ENCODE measurements around the gene SNCA. TPM values are rescaled to one million over a fixed set of nuclear protein-coding genes. Genes with fewer than 3 reads are reported as not detected.

Gene SNCA
- polyA plus RNA-seq, 2 of the 4 experiments (the other 2 are of a cell fraction) = 0.13 to 0.37 TPM

DNA sequence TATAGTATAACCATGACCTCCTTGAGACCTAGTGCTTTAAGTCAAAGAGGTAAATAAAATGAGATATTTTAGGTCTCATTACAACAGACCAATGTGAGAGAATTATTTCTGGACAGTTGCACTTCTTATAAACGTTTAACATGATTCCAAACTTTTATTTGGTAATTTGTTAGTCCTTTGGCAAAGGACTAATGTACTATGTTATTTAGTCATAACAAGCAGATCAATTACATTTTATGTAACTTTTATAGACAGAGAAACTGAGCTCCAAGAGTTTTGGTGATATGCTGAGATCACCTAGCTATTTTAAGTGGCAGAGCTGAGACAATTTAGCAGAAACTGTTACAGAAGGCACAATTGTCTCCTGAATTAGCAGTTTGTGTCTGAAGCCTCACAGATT lies 2.6 kb upstream of the SNCA start:
- FAIRE-seq (no peak), DNase-seq (ENCODE audit: low read depth in 1 of 2, low spot score in 1 of 2) (no peak), ATAC-seq (no peak)
- no peak overlapping the region for H3K27ac ChIP-seq
- 0% methylated on average over 1 of the region's 1 CpG for WGBS (ENCODE audit: missing lambda C conversion rate)
- POLR2A ChIA-PET = no interaction called here
- H3K4me2 ChIP-seq = no peak overlapping the region
- H3K9me3 ChIP-seq = no peaks in the 10 kb centered on the region
- TF ChIP-seq, protein P1, sequence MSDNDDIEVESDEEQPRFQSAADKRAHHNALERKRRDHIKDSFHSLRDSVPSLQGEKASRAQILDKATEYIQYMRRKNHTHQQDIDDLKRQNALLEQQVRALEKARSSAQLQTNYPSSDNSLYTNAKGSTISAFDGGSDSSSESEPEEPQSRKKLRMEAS (IDR thresholded peaks at IDR 0.05) = no peak
- TF ChIP-seq, protein P2, sequence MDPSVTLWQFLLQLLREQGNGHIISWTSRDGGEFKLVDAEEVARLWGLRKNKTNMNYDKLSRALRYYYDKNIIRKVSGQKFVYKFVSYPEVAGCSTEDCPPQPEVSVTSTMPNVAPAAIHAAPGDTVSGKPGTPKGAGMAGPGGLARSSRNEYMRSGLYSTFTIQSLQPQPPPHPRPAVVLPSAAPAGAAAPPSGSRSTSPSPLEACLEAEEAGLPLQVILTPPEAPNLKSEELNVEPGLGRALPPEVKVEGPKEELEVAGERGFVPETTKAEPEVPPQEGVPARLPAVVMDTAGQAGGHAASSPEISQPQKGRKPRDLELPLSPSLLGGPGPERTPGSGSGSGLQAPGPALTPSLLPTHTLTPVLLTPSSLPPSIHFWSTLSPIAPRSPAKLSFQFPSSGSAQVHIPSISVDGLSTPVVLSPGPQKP (IDR thresholded peaks at IDR 0.05; ENCODE audit: low read depth, low read length) = no peak
- TF ChIP-seq CHD4 (IDR thresholded peaks at IDR 0.05; ENCODE audit: borderline replicate concordance) (no peak), RNF2 (IDR thresholded peaks at IDR 0.05; ENCODE audit: borderline replicate concordance, low read depth) (no peak)
- H3K4me1 ChIP-seq = no peaks in the 10 kb centered on the region
- no peak overlapping the region for H3K4me3 ChIP-seq
- CTCF ChIA-PET = no interaction called here

DNA sequence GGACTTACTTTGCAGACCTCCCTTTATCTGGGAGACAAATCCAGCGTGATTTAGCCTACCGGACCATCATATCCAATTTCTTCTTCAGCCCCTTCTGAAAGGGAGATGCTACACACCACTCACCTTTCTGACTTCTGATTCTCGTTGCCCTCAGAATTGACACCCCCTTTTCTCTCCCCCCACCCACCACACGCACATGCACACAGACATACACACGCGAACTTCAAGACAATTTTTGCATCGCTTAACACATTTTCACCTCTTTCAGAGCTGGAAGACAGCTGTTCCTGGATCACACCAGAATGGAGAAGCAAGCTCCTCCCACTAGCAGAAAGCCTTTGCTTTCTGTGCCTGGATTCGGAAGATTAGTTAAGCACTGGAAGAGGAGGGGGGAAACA lies 1.0 kb upstream of the SNCA start:
- POLR2A ChIA-PET = no interaction called here
- H3K9me3 ChIP-seq = no peaks in the 10 kb centered on the region
- no peak overlapping the region for H3K27ac ChIP-seq
- CTCF ChIA-PET = no interaction called here
- ATAC-seq = peak in 1 of 2 experiments; percentile 35; a peak in 3 of 6 replicates
- TF ChIP-seq CHD2 (IDR thresholded peaks at IDR 0.05; ENCODE audit: low read length, partially characterized antibody) (no peak), NFE2L2 (conservative IDR thresholded peaks at IDR 0.05; ENCODE audit: low read length) (no peak), EP300 (IDR thresholded peaks at IDR 0.05) (no peak), EHMT2 (IDR thresholded peaks at IDR 0.05; ENCODE audit: low read depth) (no peak), ZC3H11A (IDR thresholded peaks at IDR 0.05) (no peak), GATA3 (IDR thresholded peaks at IDR 0.05; ENCODE audit: borderline replicate concordance) (no peak), POLR2AphosphoS2 (conservative IDR thresholded peaks at IDR 0.05; ENCODE audit: low read length) (no peak), CHD4 (IDR thresholded peaks at IDR 0.05; ENCODE audit: borderline replicate concordance) (no peak), JUN (IDR thresholded peaks at IDR 0.05) (no peak), POLR2A (IDR thresholded peaks at IDR 0.05; ENCODE audit: low read length) (no peak), HOXB13 (CRISPR knock-in tag; IDR thresholded peaks at IDR 0.05; ENCODE audit: low read depth) (no peak), JUNB (IDR thresholded peaks at IDR 0.05) (no peak), KDM5A (IDR thresholded peaks at IDR 0.05) (no peak), NR3C1 (IDR thresholded peaks at IDR 0.05) (no peak), MAZ (IDR thresholded peaks at IDR 0.05; ENCODE audit: borderline replicate concordance, low read depth, low read length) (no peak)
- TF ChIP-seq, protein P3, sequence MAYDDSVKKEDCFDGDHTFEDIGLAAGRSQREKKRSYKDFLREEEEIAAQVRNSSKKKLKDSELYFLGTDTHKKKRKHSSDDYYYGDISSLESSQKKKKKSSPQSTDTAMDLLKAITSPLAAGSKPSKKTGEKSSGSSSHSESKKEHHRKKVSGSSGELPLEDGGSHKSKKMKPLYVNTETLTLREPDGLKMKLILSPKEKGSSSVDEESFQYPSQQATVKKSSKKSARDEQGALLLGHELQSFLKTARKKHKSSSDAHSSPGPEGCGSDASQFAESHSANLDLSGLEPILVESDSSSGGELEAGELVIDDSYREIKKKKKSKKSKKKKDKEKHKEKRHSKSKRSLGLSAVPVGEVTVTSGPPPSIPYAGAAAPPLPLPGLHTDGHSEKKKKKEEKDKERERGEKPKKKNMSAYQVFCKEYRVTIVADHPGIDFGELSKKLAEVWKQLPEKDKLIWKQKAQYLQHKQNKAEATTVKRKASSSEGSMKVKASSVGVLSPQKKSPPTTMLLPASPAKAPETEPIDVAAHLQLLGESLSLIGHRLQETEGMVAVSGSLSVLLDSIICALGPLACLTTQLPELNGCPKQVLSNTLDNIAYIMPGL (CRISPR knock-in tag; IDR thresholded peaks at IDR 0.05; ENCODE audit: borderline replicate concordance) = no peak
- TF ChIP-seq, protein P4, sequence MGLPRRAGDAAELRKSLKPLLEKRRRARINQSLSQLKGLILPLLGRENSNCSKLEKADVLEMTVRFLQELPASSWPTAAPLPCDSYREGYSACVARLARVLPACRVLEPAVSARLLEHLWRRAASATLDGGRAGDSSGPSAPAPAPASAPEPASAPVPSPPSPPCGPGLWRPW (IDR thresholded peaks at IDR 0.05) = no peak
- TF ChIP-seq, protein P5, sequence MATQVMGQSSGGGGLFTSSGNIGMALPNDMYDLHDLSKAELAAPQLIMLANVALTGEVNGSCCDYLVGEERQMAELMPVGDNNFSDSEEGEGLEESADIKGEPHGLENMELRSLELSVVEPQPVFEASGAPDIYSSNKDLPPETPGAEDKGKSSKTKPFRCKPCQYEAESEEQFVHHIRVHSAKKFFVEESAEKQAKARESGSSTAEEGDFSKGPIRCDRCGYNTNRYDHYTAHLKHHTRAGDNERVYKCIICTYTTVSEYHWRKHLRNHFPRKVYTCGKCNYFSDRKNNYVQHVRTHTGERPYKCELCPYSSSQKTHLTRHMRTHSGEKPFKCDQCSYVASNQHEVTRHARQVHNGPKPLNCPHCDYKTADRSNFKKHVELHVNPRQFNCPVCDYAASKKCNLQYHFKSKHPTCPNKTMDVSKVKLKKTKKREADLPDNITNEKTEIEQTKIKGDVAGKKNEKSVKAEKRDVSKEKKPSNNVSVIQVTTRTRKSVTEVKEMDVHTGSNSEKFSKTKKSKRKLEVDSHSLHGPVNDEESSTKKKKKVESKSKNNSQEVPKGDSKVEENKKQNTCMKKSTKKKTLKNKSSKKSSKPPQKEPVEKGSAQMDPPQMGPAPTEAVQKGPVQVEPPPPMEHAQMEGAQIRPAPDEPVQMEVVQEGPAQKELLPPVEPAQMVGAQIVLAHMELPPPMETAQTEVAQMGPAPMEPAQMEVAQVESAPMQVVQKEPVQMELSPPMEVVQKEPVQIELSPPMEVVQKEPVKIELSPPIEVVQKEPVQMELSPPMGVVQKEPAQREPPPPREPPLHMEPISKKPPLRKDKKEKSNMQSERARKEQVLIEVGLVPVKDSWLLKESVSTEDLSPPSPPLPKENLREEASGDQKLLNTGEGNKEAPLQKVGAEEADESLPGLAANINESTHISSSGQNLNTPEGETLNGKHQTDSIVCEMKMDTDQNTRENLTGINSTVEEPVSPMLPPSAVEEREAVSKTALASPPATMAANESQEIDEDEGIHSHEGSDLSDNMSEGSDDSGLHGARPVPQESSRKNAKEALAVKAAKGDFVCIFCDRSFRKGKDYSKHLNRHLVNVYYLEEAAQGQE (IDR thresholded peaks at IDR 0.05) = no peak
- H3K4me1 ChIP-seq = no peaks in the 10 kb centered on the region
- no peak for DNase-seq (ENCODE audit: low read depth in 1 of 2, low spot score in 1 of 2)
- FAIRE-seq = no peak
- 0% methylated on average over 7 of the region's 8 CpGs for WGBS (ENCODE audit: missing lambda C conversion rate)
- H3K4me3 ChIP-seq = peak overlapping the region; percentile 45; the same call in 2 of the 3 replicates
- peak overlapping the region; percentile 91 for H3K4me2 ChIP-seq
